OCI-LY3 (cell line): Measurements from ENCODE around the gene RPL29.

Experiments used
- H2AFZ ChIP-seq: fragments of 200-600, 300-600 bp; shearing (Covaris generic); 2 replicates; pipeline ENCODE4 v1.6.0; 2014; ENCODE audit warnings: antibody characterized with exemption, low read depth, low read length
- H3K27ac ChIP-seq: fragments of 200-600, 300-600 bp; sonication (generic); 2 replicates; pipeline ENCODE4 v1.5.1; 2014; ENCODE audit warnings: mild to moderate bottlenecking, low read length, moderate library complexity, mixed read lengths
- H3K27me3 ChIP-seq: fragments of 200-600, 300-600 bp; sonication (generic); 2 replicates; pipeline ENCODE4 v1.6.1; 2014; ENCODE audit warnings: low read depth, low read length, mixed read lengths
- H3K36me3 ChIP-seq: fragments of 200-600, 300-600 bp; sonication (generic); replicated peaks from 2 replicates; pipeline ENCODE3; 2014; ENCODE audit warnings: low read depth, low read length, mixed read lengths
- H3K4me1 ChIP-seq: fragments of 300-600, 200-600 bp; sonication (generic); 2 replicates; pipeline ENCODE4 v1.6.1; 2014; ENCODE audit warnings: low read length, mixed read lengths
- H3K4me2 ChIP-seq: fragments of 200-600, 300-600 bp; sonication (generic); 2 replicates; pipeline ENCODE4 v1.6.1; 2014; ENCODE audit warnings: low read length, mixed read lengths
- H3K4me3 ChIP-seq: fragments of 300-600, 200-600 bp; sonication (generic); 2 replicates; pipeline ENCODE4 v1.5.1; 2014; ENCODE audit warnings: antibody characterized with exemption, mild to moderate bottlenecking, low read length, moderate library complexity
- H3K79me2 ChIP-seq: fragments of 300-600, 200-600 bp; shearing (Covaris generic); 2 replicates; pipeline ENCODE4 v1.6.1; 2014; ENCODE audit warnings: mild to moderate bottlenecking, low read length, mixed read lengths
- H3K9ac ChIP-seq: fragments of 300-600, 200-600 bp; shearing (Covaris generic); 2 replicates; pipeline ENCODE4 v1.6.0; 2014; ENCODE audit warnings: mild to moderate bottlenecking, low read length, moderate library complexity
- H3K9me3 ChIP-seq: fragments of 200-600, 300-600 bp; shearing (Covaris generic); 2 replicates; pipeline ENCODE4 v1.6.1; 2014; ENCODE audit warnings: low read length, mixed read lengths; ENCODE audit not compliant: insufficient read depth
- H4K20me1 ChIP-seq: fragments of 200-600, 300-600 bp; sonication (generic); 2 replicates; pipeline ENCODE4 v1.6.1; 2016; ENCODE audit warnings: low read length, mixed read lengths; ENCODE audit not compliant: insufficient read depth
- CTCF ChIP-seq: fragments of 200-600, 300-600 bp; sonication (generic); IDR thresholded peaks from 2 replicates; pipeline ENCODE4 v1.5.1; 2014; ENCODE audit warnings: antibody characterized with exemption, low read length, low read depth
- EZH2phosphoT487 ChIP-seq: fragments of 200-600 bp; shearing (Covaris generic); IDR thresholded peaks from 2 replicates; pipeline ENCODE4 v1.6.1; 2018; ENCODE audit warnings: antibody characterized with exemption, mixed run types, low read depth

RPL29 gene

DNA sequence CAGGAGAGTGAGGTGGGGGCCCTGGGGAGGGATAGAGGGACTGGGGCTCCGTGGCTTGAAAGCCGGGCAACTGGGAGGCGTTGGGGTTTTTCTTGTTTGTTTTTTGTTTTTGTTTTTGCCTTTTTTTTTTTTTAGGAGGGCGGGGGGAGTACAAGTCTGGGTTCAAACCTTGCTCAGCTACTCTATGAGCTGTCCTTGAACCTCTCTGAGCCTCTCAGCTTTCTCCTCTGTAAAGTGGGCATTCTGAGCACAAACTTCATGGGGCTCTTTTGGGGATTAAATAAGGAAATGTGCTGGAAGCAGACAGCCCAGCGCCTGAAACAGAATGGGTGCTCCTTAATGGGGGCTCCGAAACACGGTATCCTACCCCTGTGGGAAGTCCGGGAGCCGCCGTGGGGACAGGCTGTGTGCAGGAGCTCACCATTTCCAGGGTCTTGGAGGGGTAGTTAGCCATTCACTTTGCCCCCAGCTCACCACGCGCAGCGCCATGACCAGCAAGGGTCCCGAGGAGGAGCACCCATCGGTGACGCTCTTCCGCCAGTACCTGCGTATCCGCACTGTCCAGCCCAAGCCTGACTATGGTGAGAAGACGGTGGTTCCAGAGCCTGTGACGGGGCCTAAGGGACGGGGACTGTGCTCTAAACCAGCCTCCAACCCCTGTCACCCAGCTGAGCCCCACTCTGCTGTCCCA is 12.0 kb downstream of the RPL29 start:
- H4K20me1 ChIP-seq, result no peaks in the 10 kb centered on the region
- peak overlapping the region; percentile 98 for H3K4me2 ChIP-seq
- TF ChIP-seq CTCF, result no peak
- peak overlapping the region; percentile 73 for H3K27ac ChIP-seq
- H3K79me2 ChIP-seq, result peaks cover 15% of the 10 kb centered on the region
- H3K27me3 ChIP-seq, result no peaks in the 10 kb centered on the region
- H3K4me3 ChIP-seq, result peak overlapping the region; percentile 88
- peaks cover 12% of the 10 kb centered on the region for H3K4me1 ChIP-seq
- no peaks in the 10 kb centered on the region for H3K9me3 ChIP-seq
- peaks cover 7% of the 10 kb centered on the region for H3K36me3 ChIP-seq
- H3K9ac ChIP-seq, result peak overlapping the region; percentile 88
- peak overlapping the region; percentile 92; the same call in 1 of the 2 replicates for H2AFZ ChIP-seq

DNA sequence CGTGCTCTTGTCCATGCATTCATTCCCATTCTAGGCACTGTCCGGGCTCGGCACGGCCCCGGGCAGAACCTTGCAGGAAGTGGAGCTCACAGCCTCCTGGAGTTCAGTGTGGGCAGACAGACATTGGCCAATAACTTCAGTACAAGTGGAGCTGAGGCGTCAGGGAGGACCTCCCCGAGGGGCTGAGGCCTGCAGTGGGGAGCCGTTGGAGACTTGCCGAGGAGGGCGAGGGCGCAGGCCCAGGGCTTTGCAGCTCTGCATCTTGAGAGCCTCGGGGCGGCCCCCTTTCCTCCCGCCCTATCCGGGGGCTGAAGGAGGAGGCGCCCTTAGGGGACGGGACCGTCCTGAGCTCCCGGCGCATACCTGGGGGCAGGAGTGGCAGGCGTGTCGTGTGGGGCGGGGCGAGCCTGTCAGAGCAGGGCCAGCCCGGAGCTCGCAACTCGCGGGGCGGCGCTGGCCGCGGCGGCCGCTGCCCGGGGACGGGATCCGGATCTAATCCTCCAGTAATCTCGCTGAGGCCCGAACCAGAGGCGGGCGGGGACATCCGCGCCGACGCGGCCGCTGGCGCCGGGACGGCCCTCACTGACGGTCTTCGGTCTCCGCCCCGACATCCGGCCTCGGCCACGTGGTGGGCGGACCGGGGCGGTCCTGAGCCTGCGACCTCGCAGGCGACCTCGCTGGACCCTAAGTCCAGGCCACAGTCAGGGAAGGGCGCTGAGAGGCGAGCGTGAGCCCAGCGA is 12.7 kb downstream of the RPL29 start, which contains the start of gene ACY1:
ACY1 (plus strand) TSS at position 698 of the 740 bp plus-strand sequence. CDS start 530 bp downstream, outside the sequence.
- H2AFZ ChIP-seq, result peak within 1 kb of the TSS; percentile 92
- TF ChIP-seq EZH2phosphoT487, result no peak
- TF ChIP-seq CTCF, result no peak; the same call in 1 of the 2 replicates

DNA sequence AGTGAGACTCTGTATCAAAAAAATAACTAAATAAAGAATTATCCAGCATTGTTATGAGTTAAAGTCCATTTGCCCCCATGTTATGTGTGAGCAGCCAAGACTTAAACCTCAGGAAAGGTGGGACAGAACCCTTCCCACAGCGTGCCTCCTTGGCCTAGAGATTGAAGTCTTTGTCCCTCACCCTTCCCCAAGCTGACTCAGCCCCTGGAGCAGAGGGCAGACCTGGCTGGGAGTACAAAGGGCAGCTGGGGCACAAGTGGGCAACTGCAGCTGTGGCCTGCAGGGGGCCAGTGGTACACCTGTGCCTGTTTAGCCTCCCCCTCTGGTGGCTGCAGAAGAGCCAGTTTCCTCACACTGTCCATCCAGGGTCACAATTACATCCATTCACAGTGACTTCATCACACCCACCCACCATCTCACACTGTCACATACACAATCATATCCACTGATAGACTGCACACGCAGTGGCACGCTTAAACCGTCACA is 13.3 kb downstream of the RPL29 start:
- Histone ChIP-seq H3K79me2 (peaks cover 15% of the 10 kb centered on the region), H3K4me2 (peak overlapping the region; percentile 98), H3K27me3 (no peaks in the 10 kb centered on the region), H3K36me3 (peaks cover 7% of the 10 kb centered on the region), H3K9ac (peak overlapping the region; percentile 88), H4K20me1 (no peaks in the 10 kb centered on the region), H3K4me1 (peaks cover 12% of the 10 kb centered on the region), H3K9me3 (no peaks in the 10 kb centered on the region), H3K4me3 (peak overlapping the region; percentile 88), H2AFZ (peak overlapping the region; percentile 92), H3K27ac (peak overlapping the region; percentile 73)
- TF ChIP-seq EZH2phosphoT487 (no peak), CTCF (peak; percentile 70)

More for the DNA sequence above, 12.7 kb downstream of the RPL29 start, which contains the start of gene ACY1:
- Histone ChIP-seq H4K20me1 (no peaks in the 10 kb centered on the region), H3K4me2 (peak within 1 kb of the TSS; percentile 98), H3K27me3 (no peaks in the 10 kb centered on the region), H3K27ac (peak within 1 kb of the TSS; percentile 73), H3K4me1 (peaks cover 12% of the 10 kb centered on the region), H3K9me3 (no peaks in the 10 kb centered on the region), H3K36me3 (peaks cover 7% of the 10 kb centered on the region), H3K79me2 (peaks cover 15% of the 10 kb centered on the region), H3K4me3 (peak within 1 kb of the TSS; percentile 88), H3K9ac (peak within 1 kb of the TSS; percentile 88)

GRCh38 chr3:51980253-51980652 is 15.4 kb downstream of the RPL29 start:
- peaks cover 15% of the 10 kb centered on the region for H3K79me2 ChIP-seq
- H3K27me3 ChIP-seq, result no peaks in the 10 kb centered on the region
- no peaks in the 10 kb centered on the region for H4K20me1 ChIP-seq
- no peak for TF ChIP-seq EZH2phosphoT487
- no peak for TF ChIP-seq CTCF
- no peaks in the 10 kb centered on the region for H3K9me3 ChIP-seq
- no peak overlapping the region for H3K27ac ChIP-seq
- no peak overlapping the region for H3K9ac ChIP-seq
- no peak overlapping the region for H3K4me2 ChIP-seq
- no peak overlapping the region for H3K4me3 ChIP-seq
- peaks cover 19% of the 10 kb centered on the region for H3K4me1 ChIP-seq
- H2AFZ ChIP-seq, result no peak overlapping the region
- H3K36me3 ChIP-seq, result peaks cover 7% of the 10 kb centered on the region
